Endothelial cell (in vitro differentiated cells): Measurements from ENCODE around the gene NELL1. TPM values are rescaled to one million over a fixed set of nuclear protein-coding genes. Genes with fewer than 3 reads are reported as not detected.

Experiments used
- DNase-seq: peaks from one replicate; pipeline ENCODE4 v3.0.0; 2021; ENCODE audit warnings: low spot score
- H3K27ac Mint-ChIP-seq: one replicate; pipeline ENCODE4 v1.8.0; 2021; ENCODE audit warnings: mixed read lengths, inconsistent platforms; ENCODE audit not compliant: unreplicated experiment
- H3K27me3 Mint-ChIP-seq: one replicate; pipeline ENCODE4 v1.8.0; 2021; ENCODE audit warnings: mild to moderate bottlenecking, moderate library complexity, mixed read lengths, inconsistent platforms; ENCODE audit not compliant: unreplicated experiment
- H3K36me3 Mint-ChIP-seq: one replicate; pipeline ENCODE4 v1.8.0; 2021; ENCODE audit warnings: mild to moderate bottlenecking, low read depth, mixed read lengths, inconsistent platforms; ENCODE audit not compliant: unreplicated experiment
- H3K4me1 Mint-ChIP-seq: one replicate; pipeline ENCODE4 v1.8.0; 2021; ENCODE audit warnings: mild to moderate bottlenecking, mixed read lengths, inconsistent platforms; ENCODE audit not compliant: unreplicated experiment
- H3K4me3 Mint-ChIP-seq: one replicate; pipeline ENCODE4 v1.8.0; 2021; ENCODE audit warnings: mild to moderate bottlenecking, mixed read lengths, inconsistent platforms; ENCODE audit not compliant: unreplicated experiment
- H3K9me3 Mint-ChIP-seq: one replicate; pipeline ENCODE4 v1.8.0; 2021; ENCODE audit warnings: mixed read lengths, inconsistent platforms; ENCODE audit not compliant: unreplicated experiment
- total RNA-seq: library from RNA; stranded (reverse); fragmentation: NEBNext Ultra II Directional; extraction: Animal tissue kit (Norgen Biotek cat#: 25700); gene quantifications from one replicate; pipeline ENCODE4 v1.2.1, GENCODE V29; 2021; ENCODE audit not compliant: unreplicated experiment
- TF ChIP-seq, protein P1 (sequence below): fragments of 200-600 bp; sonication (generic); IDR thresholded peaks from one replicate; pipeline ENCODE4 v1.5.0; 2021; ENCODE audit warnings: antibody characterized with exemption; ENCODE audit not compliant: unreplicated experiment

NELL1 gene
- total RNA-seq, 1 donor from 2014 or later, result 0.26 TPM

DNA sequence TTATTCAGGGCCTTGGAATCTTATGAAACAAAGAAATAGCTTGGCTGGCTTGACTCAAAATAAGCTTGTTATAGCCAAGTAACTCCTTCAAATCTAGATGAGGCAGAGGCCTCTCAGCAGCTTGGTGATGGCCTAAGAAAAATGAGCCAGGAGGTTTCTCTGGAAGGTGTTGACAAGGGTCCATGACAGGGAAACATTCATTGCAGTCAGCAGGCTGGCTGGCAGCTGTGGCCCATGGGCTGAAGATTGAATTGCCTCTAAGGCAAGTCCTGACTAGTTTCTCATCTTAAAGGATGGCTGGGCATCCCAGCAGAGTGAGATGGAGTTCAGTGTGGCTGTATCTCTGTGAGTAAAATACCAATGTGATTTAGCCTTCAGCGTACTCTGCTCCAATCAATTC lies 441.0 kb downstream of the NELL1 start:
- H3K27me3 Mint-ChIP-seq, result peaks cover 3% of the 10 kb centered on the region
- H3K4me1 Mint-ChIP-seq, result peaks cover 9% of the 10 kb centered on the region
- TF ChIP-seq, protein P1, sequence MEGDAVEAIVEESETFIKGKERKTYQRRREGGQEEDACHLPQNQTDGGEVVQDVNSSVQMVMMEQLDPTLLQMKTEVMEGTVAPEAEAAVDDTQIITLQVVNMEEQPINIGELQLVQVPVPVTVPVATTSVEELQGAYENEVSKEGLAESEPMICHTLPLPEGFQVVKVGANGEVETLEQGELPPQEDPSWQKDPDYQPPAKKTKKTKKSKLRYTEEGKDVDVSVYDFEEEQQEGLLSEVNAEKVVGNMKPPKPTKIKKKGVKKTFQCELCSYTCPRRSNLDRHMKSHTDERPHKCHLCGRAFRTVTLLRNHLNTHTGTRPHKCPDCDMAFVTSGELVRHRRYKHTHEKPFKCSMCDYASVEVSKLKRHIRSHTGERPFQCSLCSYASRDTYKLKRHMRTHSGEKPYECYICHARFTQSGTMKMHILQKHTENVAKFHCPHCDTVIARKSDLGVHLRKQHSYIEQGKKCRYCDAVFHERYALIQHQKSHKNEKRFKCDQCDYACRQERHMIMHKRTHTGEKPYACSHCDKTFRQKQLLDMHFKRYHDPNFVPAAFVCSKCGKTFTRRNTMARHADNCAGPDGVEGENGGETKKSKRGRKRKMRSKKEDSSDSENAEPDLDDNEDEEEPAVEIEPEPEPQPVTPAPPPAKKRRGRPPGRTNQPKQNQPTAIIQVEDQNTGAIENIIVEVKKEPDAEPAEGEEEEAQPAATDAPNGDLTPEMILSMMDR, result no peak
- no peak overlapping the region for H3K4me3 Mint-ChIP-seq
- no peaks in the 10 kb centered on the region for H3K36me3 Mint-ChIP-seq
- no peak for DNase-seq
- H3K27ac Mint-ChIP-seq, result no peak overlapping the region
- H3K9me3 Mint-ChIP-seq, result no peaks in the 10 kb centered on the region

DNA sequence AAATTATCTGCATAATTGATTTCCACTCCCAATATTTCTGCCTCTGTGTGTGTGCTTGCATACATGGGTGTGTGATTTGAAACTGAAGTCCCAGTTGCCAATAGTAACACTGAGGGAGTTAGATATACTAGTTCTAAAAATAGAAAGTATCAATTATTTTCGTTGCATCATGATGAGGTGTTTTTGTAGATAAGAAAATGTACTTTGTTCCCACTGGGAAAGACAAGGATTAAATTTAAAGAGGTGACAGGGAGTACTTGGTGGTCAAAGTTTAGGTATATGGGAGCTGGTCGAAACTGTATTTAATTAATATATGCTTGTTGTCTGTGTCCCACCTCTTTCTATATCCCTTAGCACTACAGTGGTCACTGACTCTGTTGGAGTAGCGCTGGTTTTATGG lies 444.5 kb downstream of the NELL1 start:
- DNase-seq, result no peak
- no peak overlapping the region for H3K27ac Mint-ChIP-seq
- TF ChIP-seq, protein P1, result no peak
- no peaks in the 10 kb centered on the region for H3K9me3 Mint-ChIP-seq
- H3K27me3 Mint-ChIP-seq, result peaks cover 3% of the 10 kb centered on the region
- H3K4me3 Mint-ChIP-seq, result no peak overlapping the region
- H3K36me3 Mint-ChIP-seq, result no peaks in the 10 kb centered on the region
- H3K4me1 Mint-ChIP-seq, result peaks cover 9% of the 10 kb centered on the region

DNA sequence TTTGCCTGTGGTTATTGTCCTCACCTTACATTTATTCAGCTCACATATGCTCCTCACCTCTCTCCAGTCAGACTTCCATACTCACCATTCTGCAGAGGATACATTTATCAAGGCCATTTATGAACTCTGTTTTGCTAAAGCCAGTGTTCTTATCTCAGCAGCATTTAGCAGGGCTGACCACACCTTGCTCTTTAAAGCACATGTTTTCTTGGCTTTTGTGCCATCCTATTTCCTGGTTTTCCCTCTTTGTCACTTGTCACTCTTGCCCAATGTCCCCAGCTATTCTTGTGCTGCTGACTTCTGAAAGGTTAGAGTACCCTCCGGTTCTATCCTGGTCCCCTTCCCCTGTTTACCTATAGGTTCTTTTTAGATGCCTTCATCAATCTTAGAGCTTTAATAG lies 446.6 kb downstream of the NELL1 start:
- TF ChIP-seq, protein P1, result no peak
- H3K27me3 Mint-ChIP-seq, result peaks cover 3% of the 10 kb centered on the region
- no peak overlapping the region for H3K27ac Mint-ChIP-seq
- no peaks in the 10 kb centered on the region for H3K36me3 Mint-ChIP-seq
- H3K4me3 Mint-ChIP-seq, result no peak overlapping the region
- no peak for DNase-seq
- no peaks in the 10 kb centered on the region for H3K9me3 Mint-ChIP-seq
- H3K4me1 Mint-ChIP-seq, result peaks cover 9% of the 10 kb centered on the region

DNA sequence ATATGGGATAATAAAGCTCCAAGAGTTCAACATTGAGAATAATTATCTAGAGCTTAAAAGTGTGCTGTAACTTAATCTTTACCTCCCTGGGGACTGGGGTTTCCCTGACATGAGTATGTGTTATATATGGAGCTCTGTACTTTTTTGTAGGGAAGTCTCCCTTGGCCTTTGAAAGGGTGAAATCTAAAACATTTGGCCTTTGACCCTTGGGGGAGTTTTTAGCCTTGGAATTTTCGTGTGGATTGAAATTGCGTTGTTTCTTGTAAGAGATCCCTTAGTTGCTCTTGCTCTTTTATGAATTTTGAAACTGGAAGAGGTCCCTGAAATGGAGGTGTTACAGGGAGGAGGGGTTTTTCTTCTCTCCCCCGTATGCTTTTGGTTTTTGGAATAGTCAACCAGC lies 450.0 kb downstream of the NELL1 start:
- Mint-ChIP-seq H3K4me1 (peaks cover 5% of the 10 kb centered on the region), H3K4me3 (no peak overlapping the region), H3K27ac (no peak overlapping the region), H3K27me3 (no peaks in the 10 kb centered on the region), H3K36me3 (no peaks in the 10 kb centered on the region), H3K9me3 (no peaks in the 10 kb centered on the region)
- no peak for DNase-seq
- TF ChIP-seq, protein P1, result no peak

DNA sequence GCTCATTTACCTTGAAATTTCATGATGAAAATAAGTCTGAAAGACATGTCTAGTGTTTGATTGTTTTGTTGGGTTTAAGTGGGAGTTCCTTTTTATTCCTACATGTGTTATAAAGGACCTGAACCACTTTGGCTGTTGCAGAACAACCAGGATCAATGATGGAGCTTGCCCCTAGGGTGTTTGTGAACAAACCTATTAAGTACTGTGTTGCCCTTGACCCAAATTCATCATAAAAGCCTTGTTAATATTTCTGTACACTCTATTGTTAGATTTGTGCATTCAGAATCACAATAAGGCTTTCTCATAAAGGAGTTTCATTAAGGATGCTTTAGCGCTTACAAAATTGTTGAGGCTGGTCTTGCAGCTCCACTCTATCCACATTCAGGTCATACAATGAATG lies 452.6 kb downstream of the NELL1 start:
- Mint-ChIP-seq H3K27ac (no peak overlapping the region), H3K27me3 (no peaks in the 10 kb centered on the region), H3K9me3 (no peaks in the 10 kb centered on the region), H3K36me3 (no peaks in the 10 kb centered on the region), H3K4me3 (no peak overlapping the region), H3K4me1 (no peaks in the 10 kb centered on the region)
- DNase-seq, result no peak
- TF ChIP-seq, protein P1, result no peak
